ENCODE measurements around the gene TERT.

DNA sequence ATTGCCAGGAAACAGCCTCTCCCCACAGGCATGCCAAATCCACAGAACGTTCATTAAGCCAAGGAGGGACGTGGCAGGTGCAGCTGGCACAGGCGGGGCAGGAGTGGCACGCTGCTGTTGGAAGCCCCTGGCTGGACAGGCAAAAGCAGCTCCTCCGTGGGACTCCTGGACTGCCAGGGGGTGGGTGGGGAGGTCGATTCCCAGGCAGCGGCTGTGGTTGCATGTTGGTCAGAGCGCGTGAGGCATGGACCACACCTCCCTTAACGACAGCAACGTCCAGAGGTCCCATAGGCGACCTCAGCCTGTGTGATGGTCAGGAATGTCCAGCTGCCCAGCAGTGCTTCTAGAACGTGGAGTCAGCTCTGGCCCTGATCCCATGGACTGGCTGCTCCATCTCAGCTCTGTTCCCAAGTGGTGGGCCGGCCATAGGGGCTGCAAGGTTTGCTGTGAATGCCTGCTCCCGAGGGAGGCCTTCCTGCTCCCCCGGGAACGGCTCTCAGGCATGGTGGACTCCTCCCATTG is 86.6 kb downstream of the TERT start:
- TF ChIP-seq, protein P1, sequence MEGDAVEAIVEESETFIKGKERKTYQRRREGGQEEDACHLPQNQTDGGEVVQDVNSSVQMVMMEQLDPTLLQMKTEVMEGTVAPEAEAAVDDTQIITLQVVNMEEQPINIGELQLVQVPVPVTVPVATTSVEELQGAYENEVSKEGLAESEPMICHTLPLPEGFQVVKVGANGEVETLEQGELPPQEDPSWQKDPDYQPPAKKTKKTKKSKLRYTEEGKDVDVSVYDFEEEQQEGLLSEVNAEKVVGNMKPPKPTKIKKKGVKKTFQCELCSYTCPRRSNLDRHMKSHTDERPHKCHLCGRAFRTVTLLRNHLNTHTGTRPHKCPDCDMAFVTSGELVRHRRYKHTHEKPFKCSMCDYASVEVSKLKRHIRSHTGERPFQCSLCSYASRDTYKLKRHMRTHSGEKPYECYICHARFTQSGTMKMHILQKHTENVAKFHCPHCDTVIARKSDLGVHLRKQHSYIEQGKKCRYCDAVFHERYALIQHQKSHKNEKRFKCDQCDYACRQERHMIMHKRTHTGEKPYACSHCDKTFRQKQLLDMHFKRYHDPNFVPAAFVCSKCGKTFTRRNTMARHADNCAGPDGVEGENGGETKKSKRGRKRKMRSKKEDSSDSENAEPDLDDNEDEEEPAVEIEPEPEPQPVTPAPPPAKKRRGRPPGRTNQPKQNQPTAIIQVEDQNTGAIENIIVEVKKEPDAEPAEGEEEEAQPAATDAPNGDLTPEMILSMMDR (IDR thresholded peaks at IDR 0.05; ENCODE audit: poor library complexity): no peak
- TF ChIP-seq EZH2phosphoT487 (IDR thresholded peaks at IDR 0.05; ENCODE audit: low read depth, severe bottlenecking, unreplicated experiment): no peak

Measured in hepatocyte (in vitro differentiated cells).